Left ventricle myocardium superior (tissue), 1 donor: ENCODE results near the gene PPP1CA. TPM values are rescaled to one million over a fixed set of nuclear protein-coding genes. Genes with fewer than 3 reads are reported as not detected.

Experiments
- ATAC-seq: fragments of 200-7000 bp; cut with Tn5 transposase; one replicate; pipeline ENCODE4 v1.9.1; 2020; ENCODE audit warnings: mild to moderate bottlenecking, moderate library complexity
- DNase-seq: peaks from one replicate; pipeline ENCODE4 v3.0.0-alpha.2; 2020
- intact Hi-C: fragments of 100-400 bp; cut with micrococcal nuclease; formaldehyde crosslinking; loops from one replicate; pipeline ENCODE4 v1.11.0; 2022
- total RNA-seq: library from RNA; stranded (reverse); fragmentation: NEBNext Ultra II Directional; extraction: Animal tissue kit (Norgen Biotek cat#: 25700); gene quantifications from one replicate; pipeline ENCODE4 v1.2.1, GENCODE V29; 2021
- donor health status: DM: no; HTN: yes; CAD: no; lungs with severe emphysema.

Gene PPP1CA
- total RNA-seq, 1 donor from 2014 or later = 106 TPM

DNA sequence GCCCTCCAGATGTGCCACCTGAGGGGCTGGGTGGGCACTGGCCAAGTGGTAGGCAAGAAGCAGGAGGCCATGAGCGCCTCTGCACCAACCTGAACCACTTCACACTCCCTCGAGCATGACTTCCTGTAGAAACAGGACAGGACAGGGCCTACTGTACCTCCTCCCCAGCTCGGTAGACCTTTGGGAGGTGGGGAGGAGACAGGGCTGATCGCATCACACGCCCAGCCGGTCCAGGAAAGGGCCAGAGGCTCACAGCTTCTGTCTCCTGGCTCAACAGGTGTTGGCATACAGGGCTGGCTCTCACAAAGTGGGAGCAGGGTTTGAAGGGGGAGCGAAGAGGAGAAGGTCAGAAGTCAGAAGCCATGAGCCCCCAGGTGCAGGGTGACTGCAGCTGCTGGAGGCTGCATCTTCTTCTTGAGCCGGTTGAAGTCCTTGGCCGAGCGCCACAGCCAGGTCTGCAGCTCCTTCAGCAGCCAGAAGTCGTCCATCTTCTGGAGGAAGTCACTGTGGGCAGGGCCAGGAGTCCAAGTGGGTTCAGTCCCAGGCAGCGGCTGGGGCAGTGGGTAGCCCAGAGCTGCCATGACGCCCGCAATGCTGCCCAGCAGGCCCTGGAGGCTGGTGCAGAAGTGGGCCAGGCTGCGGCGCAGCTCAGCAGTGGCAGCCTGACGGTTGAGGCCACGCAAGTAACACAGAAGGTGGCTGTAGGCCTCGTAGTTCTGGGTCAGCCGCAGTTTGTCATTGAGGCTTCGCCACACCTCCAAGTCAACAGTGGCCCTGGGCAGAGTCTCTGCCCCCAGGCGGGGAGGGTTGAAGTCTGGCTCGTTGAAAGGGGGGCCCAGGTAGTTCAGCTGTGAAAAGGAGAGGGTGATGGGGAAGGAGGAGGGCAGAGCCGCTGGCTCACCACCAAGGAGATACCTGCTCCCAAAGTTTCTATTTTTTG is 36.6 kb downstream of the PPP1CA start:
- DNase-seq (no peak), ATAC-seq (no peak)
- intact Hi-C loops = no loop called here

GRCh38 chr11:67364169-67364568 is 37.5 kb downstream of the PPP1CA start:
- DNase-seq (no peak), ATAC-seq (no peak)
- intact Hi-C loops = no loop called here

DNA sequence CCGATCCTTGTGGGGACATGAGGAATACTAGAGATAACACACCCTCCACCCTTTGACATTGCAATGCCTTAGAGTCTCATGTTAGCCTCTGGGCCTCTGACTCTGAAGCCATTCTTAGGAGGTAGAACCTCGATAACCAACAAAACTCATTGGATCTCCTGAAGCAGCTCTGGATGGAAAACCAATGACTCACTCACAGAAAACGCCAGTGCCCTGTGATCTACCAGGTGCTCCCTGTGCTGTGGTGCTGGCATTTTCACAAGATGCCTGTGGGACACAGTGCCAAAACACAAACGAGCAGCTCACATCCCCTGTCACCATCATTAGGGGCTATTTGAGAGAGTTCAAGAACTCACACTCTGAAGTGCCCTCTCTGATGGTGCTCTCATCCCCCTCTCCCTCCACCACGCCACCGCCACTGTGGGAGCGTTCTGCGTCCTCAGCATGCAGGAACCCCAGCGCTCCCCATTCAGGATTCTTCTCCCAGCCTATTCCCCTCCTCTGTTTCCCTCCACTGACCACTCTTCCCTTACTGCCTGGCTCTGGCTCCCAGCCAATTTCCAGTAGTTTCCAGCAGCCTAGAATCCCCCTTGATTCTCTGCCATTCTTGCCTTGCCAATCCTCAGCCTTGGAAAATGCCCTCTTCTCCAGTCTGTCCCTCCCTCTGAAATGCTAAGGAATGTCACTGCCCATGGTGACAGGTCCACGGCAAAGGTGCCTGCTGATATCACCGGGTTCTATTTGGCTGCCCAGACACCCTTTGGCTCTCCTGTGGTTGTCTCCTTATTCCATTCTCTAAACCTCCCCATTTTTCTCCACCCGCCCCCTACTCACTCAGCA is 43.6 kb downstream of the PPP1CA start:
- ATAC-seq (no peak), DNase-seq (no peak)
- intact Hi-C loops = no loop called here

- DNase-seq (peak; percentile 57), ATAC-seq (no peak)
- intact Hi-C loops = no loop called here
Measured at GRCh38 chr11:67356864-67357561, 44.6 kb downstream of the PPP1CA start.

- intact Hi-C loops = no loop called here
- DNase-seq (no peak), ATAC-seq (no peak)
Measured at GRCh38 chr11:67356387-67356863, 45.2 kb downstream of the PPP1CA start.

GRCh38 chr11:67355794-67356386 is 45.8 kb downstream of the PPP1CA start:
- no peak for ATAC-seq
- intact Hi-C loops = no loop called here
- no peak for DNase-seq

GRCh38 chr11:67355023-67355793 is 46.5 kb downstream of the PPP1CA start:
- ATAC-seq = no peak
- no peak for DNase-seq
- intact Hi-C loops = no loop called here

GRCh38 chr11:67354075-67355022 is 47.3 kb downstream of the PPP1CA start:
- DNase-seq (peak; percentile 56), ATAC-seq (peak; percentile 26)
- intact Hi-C loops = no loop called here

- intact Hi-C loops = no loop called here
- ATAC-seq = peak; percentile 92
- DNase-seq = peak; percentile 100
Measured at GRCh38 chr11:67353317-67354074, 48.2 kb downstream of the PPP1CA start, which contains the start of gene POLD4. Gene POLD4 (minus strand): TSS chr11:67353546. CDS start chr11:67353399, 147 bp downstream.

DNA sequence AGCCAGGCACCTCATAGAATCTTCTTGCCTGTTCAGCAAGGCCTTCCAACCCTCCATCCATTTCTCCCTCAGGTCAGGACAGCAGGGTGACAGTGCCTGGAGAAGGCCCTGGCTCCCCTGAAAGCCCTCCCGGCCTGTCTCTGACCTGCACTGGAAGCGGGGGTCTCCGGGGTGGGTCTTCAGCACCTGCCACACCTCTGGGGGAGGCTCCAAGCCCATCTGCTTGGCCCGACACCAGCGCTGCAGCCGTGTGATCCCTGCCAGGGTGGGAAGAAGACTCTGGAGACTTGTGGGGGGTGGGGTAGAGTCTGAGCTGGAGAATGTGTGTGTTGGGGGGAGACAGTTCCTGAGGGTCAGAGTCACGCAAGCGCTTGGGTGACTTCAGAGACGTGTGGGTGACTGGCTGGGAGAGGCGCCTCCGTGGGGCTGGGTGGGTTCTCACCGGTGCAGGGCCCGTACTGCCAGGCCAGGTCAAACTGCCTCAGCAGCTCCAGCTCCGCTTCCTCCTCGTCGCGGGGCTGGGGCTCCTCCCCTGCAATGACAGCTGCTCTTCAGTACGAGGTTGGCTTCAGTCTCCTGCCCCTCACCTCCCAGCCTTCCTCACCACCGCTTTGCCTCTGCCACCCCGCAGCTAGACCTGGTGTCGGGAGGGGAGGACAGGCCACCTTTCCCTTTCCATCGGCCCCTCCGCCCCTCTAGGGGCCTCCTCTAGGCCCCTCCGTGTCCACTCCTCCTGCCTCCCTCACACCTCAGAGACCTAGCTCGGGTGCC is 48.9 kb downstream of the PPP1CA start:
- ATAC-seq = peak; percentile 18
- peak; percentile 69 for DNase-seq
- intact Hi-C loops = no loop called here

GRCh38 chr11:67351275-67352005 is 50.2 kb downstream of the PPP1CA start:
- intact Hi-C loops = no loop called here
- ATAC-seq (peak; percentile 4), DNase-seq (peak; percentile 75)

DNA sequence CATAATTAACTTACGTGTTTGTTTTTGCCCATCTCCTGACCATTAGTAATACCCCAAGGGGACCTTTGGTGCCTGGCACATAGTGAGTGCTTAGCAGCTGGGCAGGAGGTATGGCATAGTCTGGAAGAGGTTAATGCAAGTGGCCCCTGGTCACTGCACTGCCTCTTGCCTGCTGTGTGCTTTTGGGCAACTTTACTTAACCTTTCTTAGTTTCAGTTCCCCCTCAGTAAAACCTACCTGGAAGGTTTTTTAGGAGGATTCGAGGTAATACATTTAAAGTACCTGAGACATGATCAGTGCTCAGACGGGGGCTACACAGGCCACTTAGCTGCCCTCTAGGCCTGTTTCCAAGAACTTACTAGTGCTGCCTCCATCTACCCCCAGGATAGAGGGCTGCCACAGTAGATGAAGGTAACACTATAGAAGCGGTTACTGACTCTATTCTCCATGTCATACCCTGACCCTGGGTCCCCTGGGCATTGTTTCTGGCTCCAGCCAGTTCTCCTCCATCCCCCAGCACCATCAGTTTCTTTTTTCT is 51.7 kb downstream of the PPP1CA start:
- no peak for DNase-seq
- intact Hi-C loops = no loop called here
- no peak for ATAC-seq

DNA sequence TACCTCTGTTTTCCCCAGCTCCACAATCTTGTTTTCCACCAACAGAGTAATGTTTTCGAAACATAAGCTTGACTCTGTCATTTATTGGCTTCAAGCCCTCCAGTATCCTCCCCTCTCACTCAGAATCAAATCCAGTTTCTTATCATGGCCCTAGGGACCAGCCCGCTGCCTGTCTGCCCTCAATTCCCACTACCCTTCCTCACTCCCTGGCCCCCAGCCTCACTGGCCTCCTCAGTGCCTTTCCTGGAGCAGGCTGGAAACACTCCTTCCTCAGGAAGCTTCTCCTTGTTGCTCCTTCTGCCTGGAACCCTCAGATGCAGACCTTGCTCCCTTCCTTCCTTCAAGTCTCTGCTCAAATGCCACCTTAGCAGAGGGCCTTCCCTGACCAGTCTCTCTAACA is 52.2 kb downstream of the PPP1CA start:
- intact Hi-C loops = no loop called here
- no peak for ATAC-seq
- DNase-seq = no peak

- ATAC-seq (no peak), DNase-seq (no peak)
- intact Hi-C loops = no loop called here
Measured at GRCh38 chr11:67349036-67349435, 52.6 kb downstream of the PPP1CA start.
